T-cell (primary cell): ENCODE data around the gene SPATA31D1. TPM values are rescaled to one million over a fixed set of nuclear protein-coding genes. Genes with fewer than 3 reads are reported as not detected.

Source experiments
- ATAC-seq, 4 experiments: fragments of 200-7000 bp in 3 of 4; fragments of 150-1000 bp in 1 of 4; cut with Tn5 transposase; replicated peaks in 1 of 4; 1 replicate in 3 of 4; 2 replicates in 1 of 4; pipeline ENCODE4 v1.10.0; 2021; ENCODE audit warnings: moderate library complexity in 3 of 4, mild to moderate bottlenecking in 2 of 4, moderate number of reproducible peaks in 1 of 4
- CTCF ChIA-PET, 2 donors: fragments of 300-600 bp; sonication (Branson Sonifier 250); formaldehyde crosslinking; loops; one replicate each; lab custom pipeline; 2022; ENCODE audit warnings: antibody characterized with exemption in 2 of 2; lab: Charles Lee
- POLR2A ChIA-PET, 2 donors: fragments of 300-600 bp; sonication (Branson Sonifier 250); formaldehyde crosslinking; loops; one replicate each; lab custom pipeline; 2022; ENCODE audit warnings: antibody characterized with exemption in 2 of 2; lab: Charles Lee
- DNase-seq, 35 experiments: peaks; one replicate each; pipeline versions ENCODE4 v3.0.0 to v3.0.0-alpha.2; 2013 to 2023
- H3K27ac ChIP-seq: one replicate; pipeline ENCODE4 v1.5.1; 2013; ENCODE audit warnings: low read length
- H3K27me3 ChIP-seq, 2 experiments: replicated peaks in 1 of 2; 1 replicate in 1 of 2; 2 replicates in 1 of 2; pipeline versions ENCODE4 v1.6.1 to v1.7.0; 2013; ENCODE audit warnings: low read length in 1 of 2, mixed read lengths in 1 of 2; ENCODE audit not compliant: control insufficient read depth in 2 of 2, insufficient read depth in 2 of 2; ENCODE audit errors: extremely low read depth in 1 of 2
- H3K36me3 ChIP-seq, 2 donors: 1 replicate in 1 of 2; 2 replicates in 1 of 2; pipeline versions ENCODE4 v1.6.1 to v1.7.0; 2013; ENCODE audit warnings: low read length in 1 of 2; ENCODE audit not compliant: control insufficient read depth in 2 of 2, insufficient read depth in 1 of 2; ENCODE audit errors: extremely low read depth in 1 of 2
- H3K4me1 ChIP-seq, 2 experiments: 1 replicate in 1 of 2; 2 replicates in 1 of 2; pipeline versions ENCODE4 v1.6.1 to v1.7.0; 2013; ENCODE audit warnings: low read length in 2 of 2, mixed read lengths in 1 of 2; ENCODE audit not compliant: insufficient read depth in 2 of 2, control insufficient read depth in 1 of 2; ENCODE audit errors: extremely low read depth in 1 of 2
- H3K4me3 ChIP-seq, 2 donors: 1 replicate in 1 of 2; 2 replicates in 1 of 2; pipeline versions ENCODE4 v1.5.1 to v1.7.0; 2013; ENCODE audit warnings: mild to moderate bottlenecking in 2 of 2, low read length in 1 of 2, moderate library complexity in 1 of 2; ENCODE audit not compliant: control insufficient read depth in 1 of 2; ENCODE audit errors: extremely low read depth in 1 of 2
- H3K9me3 ChIP-seq: 2 replicates; pipeline ENCODE4 v1.7.0; 2013
- H3K27ac Mint-ChIP-seq, 2 donors: one replicate each; pipeline ENCODE4 v1.8.0; 2020 to 2021; ENCODE audit warnings: mild to moderate bottlenecking in 2 of 2, mixed read lengths in 2 of 2
- H3K27me3 Mint-ChIP-seq, 2 donors: one replicate each; pipeline ENCODE4 v1.8.0; 2021 to 2022; ENCODE audit warnings: mixed read lengths in 2 of 2
- H3K36me3 Mint-ChIP-seq: one replicate; pipeline ENCODE4 v1.8.0; 2021; ENCODE audit warnings: mixed read lengths
- H3K4me1 Mint-ChIP-seq, 3 donors: one replicate each; pipeline ENCODE4 v1.8.0; 2020 to 2022; ENCODE audit warnings: mixed read lengths in 3 of 3, mild to moderate bottlenecking in 1 of 3
- H3K4me3 Mint-ChIP-seq, 3 donors: one replicate each; pipeline ENCODE4 v1.8.0; 2020 to 2022; ENCODE audit warnings: mild to moderate bottlenecking in 3 of 3, mixed read lengths in 3 of 3, moderate library complexity in 3 of 3
- H3K9me3 Mint-ChIP-seq, 3 donors: one replicate each; pipeline ENCODE4 v1.8.0; 2020 to 2022; ENCODE audit warnings: mixed read lengths in 3 of 3
- WGBS: methylation state at CpG from one replicate; pipeline ENCODE4 v1.1.5; 2013; ENCODE audit warnings: missing lambda C conversion rate; ENCODE audit not compliant: insufficient coverage; 5-methylcytosine and 5-hydroxymethylcytosine counted together
- total RNA-seq, 35 experiments: library from RNA in 6 of 35; stranded (reverse) in 6 of 35; fragments of 120-200 nt in 1 of 35; gene quantifications; one replicate each; pipeline versions ENCODE4 v1.2.1 to v1.2.4 and lab custom pipeline; 2013 to 2026

The SPATA31D1 gene
- total RNA-seq, 5 donors from 2014 or later (not counting 1 experiment from before 2014, with no cell fraction given) = not detected

DNA sequence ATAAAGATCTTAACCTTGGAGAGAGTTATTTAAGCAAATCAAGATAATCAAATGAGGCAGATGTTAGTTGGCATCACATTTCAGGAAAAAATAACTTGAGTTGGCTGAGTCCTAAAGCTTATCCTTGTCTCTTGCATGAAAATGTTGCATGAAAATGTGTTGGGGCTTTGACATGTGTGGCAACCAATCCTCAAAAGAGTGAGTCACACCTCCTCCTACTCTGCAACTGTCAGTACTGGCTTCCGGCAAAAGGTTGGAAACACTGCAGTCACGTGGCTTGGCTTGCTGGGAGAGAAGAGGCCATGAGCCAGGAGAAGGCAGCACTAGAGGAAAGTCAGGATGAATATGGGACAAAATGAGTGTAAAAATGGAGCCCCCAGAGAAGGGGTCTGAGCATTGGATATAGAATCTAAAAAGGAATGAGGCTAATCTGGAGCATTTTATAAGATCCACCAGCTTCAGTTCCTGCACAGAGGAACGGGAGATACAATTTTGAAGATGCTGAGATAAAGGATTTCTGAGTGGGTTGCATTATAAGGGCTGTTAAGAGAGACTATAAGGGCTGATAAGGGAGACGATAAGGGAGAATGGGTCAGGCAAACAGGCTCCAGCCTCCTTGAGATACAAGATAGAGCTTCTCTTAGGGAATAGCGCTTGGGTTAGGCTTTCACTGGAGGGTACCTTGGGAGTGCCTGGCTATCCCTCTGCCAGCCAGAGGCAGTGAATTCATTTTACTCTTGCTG lies 43.1 kb downstream of the SPATA31D1 start:
- ChIA-PET CTCF (no interaction called here), POLR2A (no interaction called here)
- 83% methylated on average over 4 of the region's 5 CpGs for WGBS
- no peak for DNase-seq
- Mint-ChIP-seq H3K4me1 (no peaks in the 10 kb centered on the region), H3K4me3 (no peak overlapping the region), H3K9me3 (peaks cover 0 to 8% (median 0%) of the 10 kb centered on the region in 3 donors), H3K36me3 (no peaks in the 10 kb centered on the region), H3K27ac (no peak overlapping the region), H3K27me3 (no peaks in the 10 kb centered on the region)
- Histone ChIP-seq H3K36me3 (no peaks in the 10 kb centered on the region), H3K27ac (no peak overlapping the region), H3K4me1 (no peaks in the 10 kb centered on the region), H3K9me3 (no peaks in the 10 kb centered on the region), H3K4me3 (no peak overlapping the region), H3K27me3 (no peaks in the 10 kb centered on the region)
- ATAC-seq = no peak

DNA sequence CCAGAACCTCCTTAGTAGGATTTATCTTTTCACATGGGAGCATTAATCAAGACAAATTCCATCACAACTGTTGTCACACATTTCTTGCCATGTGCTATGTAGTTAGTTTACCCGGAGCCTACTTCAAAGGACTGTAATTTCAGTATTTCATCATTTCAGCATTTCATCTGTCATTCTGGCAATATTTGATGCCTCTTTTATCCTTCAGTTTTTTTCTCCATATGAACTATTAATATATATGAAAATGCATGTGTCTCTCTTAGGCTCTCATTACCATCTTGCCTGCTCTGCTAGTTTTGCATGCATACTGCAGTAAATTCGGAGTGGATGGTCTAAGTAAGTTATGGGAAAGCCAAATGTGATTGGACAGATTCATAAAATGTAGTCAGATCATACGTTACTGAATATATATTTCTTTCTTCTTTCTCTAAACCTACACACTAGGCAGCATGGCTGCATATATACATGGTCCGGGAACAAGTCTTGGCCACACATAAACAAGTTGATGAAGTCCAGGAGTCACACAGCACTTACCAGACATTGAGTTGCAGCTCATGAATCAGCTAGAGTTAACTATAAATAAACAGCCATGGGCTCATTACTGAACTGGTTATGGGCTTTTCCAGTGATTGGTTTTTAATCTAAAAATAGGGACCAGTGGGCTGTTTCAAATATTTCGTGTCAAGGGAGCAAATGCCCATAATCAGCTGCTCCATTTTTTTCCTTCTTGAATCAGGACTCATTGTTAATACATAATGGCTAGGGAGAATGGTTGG lies 46.6 kb downstream of the SPATA31D1 start:
- H3K9me3 Mint-ChIP-seq = peaks cover 0 to 8% (median 0%) of the 10 kb centered on the region in 3 donors
- Histone ChIP-seq H3K4me1 (no peaks in the 10 kb centered on the region), H3K27ac (no peak overlapping the region), H3K27me3 (no peaks in the 10 kb centered on the region), H3K9me3 (no peaks in the 10 kb centered on the region), H3K36me3 (no peaks in the 10 kb centered on the region), H3K4me3 (no peak overlapping the region)
- POLR2A ChIA-PET = no interaction called here
- ATAC-seq (no peak), DNase-seq (no peak)
- no peak overlapping the region for H3K27ac Mint-ChIP-seq
- no peaks in the 10 kb centered on the region for H3K27me3 Mint-ChIP-seq
- H3K4me3 Mint-ChIP-seq = no peak overlapping the region
- H3K36me3 Mint-ChIP-seq = no peaks in the 10 kb centered on the region
- CTCF ChIA-PET = no interaction called here
- 60% methylated on average over 1 of the region's 5 CpGs for WGBS
- H3K4me1 Mint-ChIP-seq = no peaks in the 10 kb centered on the region

DNA sequence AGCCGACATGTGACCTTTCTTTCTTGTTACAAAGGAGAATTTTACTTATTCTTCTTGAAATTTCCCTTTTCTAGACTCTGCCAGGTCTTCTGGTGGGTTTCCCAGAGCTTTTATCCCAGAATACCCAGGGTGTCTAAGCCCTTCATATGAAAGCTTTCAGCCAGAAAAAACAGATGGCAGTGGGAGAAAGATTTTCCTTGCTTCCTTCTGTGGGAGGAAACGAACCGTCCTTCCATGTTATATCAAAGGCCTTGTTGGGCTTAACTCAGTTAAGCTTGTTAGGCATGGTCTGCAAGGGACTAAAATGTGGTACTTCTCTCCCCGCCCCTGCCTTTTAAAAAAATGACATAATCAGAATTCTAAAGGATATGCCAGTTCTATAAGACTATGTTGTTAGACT lies 47.5 kb downstream of the SPATA31D1 start:
- peaks cover 0 to 8% (median 0%) of the 10 kb centered on the region in 3 donors for H3K9me3 Mint-ChIP-seq
- H3K27ac ChIP-seq = no peak overlapping the region
- H3K27me3 Mint-ChIP-seq = no peaks in the 10 kb centered on the region
- POLR2A ChIA-PET = no interaction called here
- H3K27me3 ChIP-seq = no peaks in the 10 kb centered on the region
- CTCF ChIA-PET = no interaction called here
- H3K36me3 ChIP-seq = no peaks in the 10 kb centered on the region
- 80% methylated on average over 1 of the region's 4 CpGs for WGBS
- no peak overlapping the region for H3K27ac Mint-ChIP-seq
- H3K4me1 ChIP-seq = no peaks in the 10 kb centered on the region
- no peaks in the 10 kb centered on the region for H3K4me1 Mint-ChIP-seq
- H3K4me3 Mint-ChIP-seq = no peak overlapping the region
- no peak for ATAC-seq
- DNase-seq = no peak
- H3K9me3 ChIP-seq = no peaks in the 10 kb centered on the region
- no peaks in the 10 kb centered on the region for H3K36me3 Mint-ChIP-seq
- no peak overlapping the region for H3K4me3 ChIP-seq

DNA sequence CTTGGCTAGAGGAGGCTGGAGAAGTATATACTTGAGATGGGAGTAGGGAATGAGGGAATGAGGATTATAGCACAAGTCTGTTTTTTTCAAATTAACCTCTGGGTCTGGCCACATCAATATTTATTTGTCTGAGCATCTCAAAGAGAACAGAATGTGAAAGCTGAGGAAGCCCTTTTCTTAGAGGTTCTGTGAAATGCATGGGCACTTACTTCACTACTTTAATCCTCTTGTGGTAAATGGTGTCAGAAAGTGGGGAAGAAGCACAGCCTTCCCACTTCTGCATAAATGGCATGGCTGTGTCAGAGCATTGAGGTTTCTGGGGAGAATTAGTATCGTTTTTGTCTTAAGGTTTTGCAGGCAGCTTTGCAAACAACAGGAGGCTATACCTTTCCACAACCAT lies 48.6 kb downstream of the SPATA31D1 start:
- no peak overlapping the region for H3K4me3 ChIP-seq
- no peaks in the 10 kb centered on the region for H3K4me1 Mint-ChIP-seq
- ChIA-PET POLR2A (no interaction called here), CTCF (no interaction called here)
- H3K27ac ChIP-seq = no peak overlapping the region
- H3K9me3 Mint-ChIP-seq = no peaks in the 10 kb centered on the region
- no CpG with 5 or more reads among the region's 1 CpG for WGBS
- no peak overlapping the region for H3K4me3 Mint-ChIP-seq
- DNase-seq = no peak
- H3K9me3 ChIP-seq = no peaks in the 10 kb centered on the region
- no peaks in the 10 kb centered on the region for H3K4me1 ChIP-seq
- no peaks in the 10 kb centered on the region for H3K36me3 Mint-ChIP-seq
- no peak overlapping the region for H3K27ac Mint-ChIP-seq
- H3K27me3 ChIP-seq = no peaks in the 10 kb centered on the region
- ATAC-seq = no peak
- no peaks in the 10 kb centered on the region for H3K27me3 Mint-ChIP-seq
- no peaks in the 10 kb centered on the region for H3K36me3 ChIP-seq

DNA sequence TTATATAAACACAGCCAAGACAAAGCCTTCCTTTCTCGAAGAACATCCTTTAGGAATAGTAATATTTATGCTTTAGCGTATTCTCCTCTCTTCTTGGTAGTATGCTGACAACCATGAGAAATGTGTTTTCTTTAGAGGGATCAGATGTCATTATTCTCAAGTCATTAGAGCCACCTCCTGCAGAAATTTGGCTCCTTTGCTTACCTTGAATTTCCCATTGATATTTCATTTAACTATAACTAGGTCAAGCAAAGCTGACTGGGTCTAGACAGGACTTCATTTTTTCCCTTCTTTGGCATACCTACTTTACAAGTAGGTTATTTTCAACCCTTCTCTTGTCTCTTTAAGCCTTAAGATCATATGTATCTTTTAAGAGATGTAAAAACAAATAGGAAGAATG lies 50.3 kb downstream of the SPATA31D1 start:
- no CpG with 5 or more reads among the region's 2 CpGs for WGBS
- Histone ChIP-seq H3K4me3 (no peak overlapping the region), H3K27ac (no peak overlapping the region), H3K9me3 (no peaks in the 10 kb centered on the region), H3K36me3 (no peaks in the 10 kb centered on the region), H3K4me1 (no peaks in the 10 kb centered on the region), H3K27me3 (no peaks in the 10 kb centered on the region)
- ChIA-PET CTCF (no interaction called here), POLR2A (interaction anchor here in 1 of 2 donors (0.5 kb wide), 1 partner anchor 142 kb away, joined by 8 read pairs; no protein-coding TSS in a partner anchor)
- no peaks in the 10 kb centered on the region for H3K9me3 Mint-ChIP-seq
- H3K4me1 Mint-ChIP-seq = no peaks in the 10 kb centered on the region
- H3K27ac Mint-ChIP-seq = no peak overlapping the region
- ATAC-seq = no peak
- no peak overlapping the region for H3K4me3 Mint-ChIP-seq
- H3K36me3 Mint-ChIP-seq = no peaks in the 10 kb centered on the region
- DNase-seq = no peak
- no peaks in the 10 kb centered on the region for H3K27me3 Mint-ChIP-seq
